Type B pancreatic cell (in vitro differentiated cells): ENCODE measurements around the gene CCDC12. TPM values are rescaled to one million over a fixed set of nuclear protein-coding genes. Genes with fewer than 3 reads are reported as not detected.

Experiments used
- DNase-seq: peaks from one replicate; pipeline ENCODE4 v3.0.0; 2021; ENCODE audit warnings: mixed read lengths; ENCODE audit not compliant: unreplicated experiment; ENCODE audit errors: extremely low spot score
- H3K27ac Mint-ChIP-seq: 2 replicates; pipeline ENCODE4 v1.8.0; 2021; ENCODE audit warnings: mild to moderate bottlenecking, mixed read lengths
- H3K27me3 Mint-ChIP-seq: 2 replicates; pipeline ENCODE4 v1.8.0; 2021; ENCODE audit warnings: mixed read lengths
- H3K36me3 Mint-ChIP-seq: 2 replicates; pipeline ENCODE4 v1.8.0; 2021; ENCODE audit warnings: mixed read lengths
- H3K4me1 Mint-ChIP-seq: one replicate; pipeline ENCODE4 v1.8.0; 2021; ENCODE audit warnings: mixed read lengths; ENCODE audit not compliant: unreplicated experiment
- H3K4me3 Mint-ChIP-seq: 2 replicates; pipeline ENCODE4 v1.8.0; 2021; ENCODE audit warnings: mild to moderate bottlenecking, mixed read lengths
- H3K9me3 Mint-ChIP-seq: 2 replicates; pipeline ENCODE4 v1.8.0; 2021; ENCODE audit warnings: mixed read lengths
- long read RNA-seq: library from polyadenylated mRNA; unstranded; transcript quantifications from one replicate; pipeline ENCODE4 v2.0.0, GENCODE V29; 2020
- total RNA-seq: library from RNA; stranded (reverse); gene quantifications from 2 replicates; pipeline ENCODE4 v1.2.1, GENCODE V29; 2021; ENCODE audit warnings: low replicate concordance
- TF ChIP-seq, protein P1 (sequence below): fragments of 200-600 bp; sonication (generic); conservative IDR thresholded peaks from 2 replicates; pipeline ENCODE4 v1.5.0; 2021; ENCODE audit warnings: antibody characterized with exemption, mild to moderate bottlenecking

Gene CCDC12
- 46.7 and 49.7 TPM in 2 replicates for total RNA-seq
- long read RNA-seq, partial matches to known transcripts, result 12 of 20 reads
- long read RNA-seq, other reads (novel, unspliced or antisense), result 7 of 20 reads

GRCh38 chr3:46976326-46977190, at the start of gene CCDC12:
CCDC12 (minus strand) TSS chr3:46976745; CDS start chr3:46976732, 13 bp downstream.
- H3K4me3 Mint-ChIP-seq, result peak within 1 kb of the TSS; percentile 99
- no peaks in the 10 kb centered on the region for H3K9me3 Mint-ChIP-seq
- H3K27me3 Mint-ChIP-seq, result no peaks in the 10 kb centered on the region
- H3K27ac Mint-ChIP-seq, result peak within 1 kb of the TSS; percentile 99
- TF ChIP-seq, protein P1, sequence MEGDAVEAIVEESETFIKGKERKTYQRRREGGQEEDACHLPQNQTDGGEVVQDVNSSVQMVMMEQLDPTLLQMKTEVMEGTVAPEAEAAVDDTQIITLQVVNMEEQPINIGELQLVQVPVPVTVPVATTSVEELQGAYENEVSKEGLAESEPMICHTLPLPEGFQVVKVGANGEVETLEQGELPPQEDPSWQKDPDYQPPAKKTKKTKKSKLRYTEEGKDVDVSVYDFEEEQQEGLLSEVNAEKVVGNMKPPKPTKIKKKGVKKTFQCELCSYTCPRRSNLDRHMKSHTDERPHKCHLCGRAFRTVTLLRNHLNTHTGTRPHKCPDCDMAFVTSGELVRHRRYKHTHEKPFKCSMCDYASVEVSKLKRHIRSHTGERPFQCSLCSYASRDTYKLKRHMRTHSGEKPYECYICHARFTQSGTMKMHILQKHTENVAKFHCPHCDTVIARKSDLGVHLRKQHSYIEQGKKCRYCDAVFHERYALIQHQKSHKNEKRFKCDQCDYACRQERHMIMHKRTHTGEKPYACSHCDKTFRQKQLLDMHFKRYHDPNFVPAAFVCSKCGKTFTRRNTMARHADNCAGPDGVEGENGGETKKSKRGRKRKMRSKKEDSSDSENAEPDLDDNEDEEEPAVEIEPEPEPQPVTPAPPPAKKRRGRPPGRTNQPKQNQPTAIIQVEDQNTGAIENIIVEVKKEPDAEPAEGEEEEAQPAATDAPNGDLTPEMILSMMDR, result no peak
- H3K4me1 Mint-ChIP-seq, result peaks cover 28% of the 10 kb centered on the region
- DNase-seq, result peak; percentile 92
- H3K36me3 Mint-ChIP-seq, result peaks cover 11% of the 10 kb centered on the region

- TF ChIP-seq, protein P1, result no peak
- Mint-ChIP-seq H3K36me3 (peaks cover 20% of the 10 kb centered on the region), H3K4me1 (peaks cover 12% of the 10 kb centered on the region), H3K4me3 (no peak overlapping the region), H3K27me3 (no peaks in the 10 kb centered on the region), H3K9me3 (no peaks in the 10 kb centered on the region), H3K27ac (peak overlapping the region; percentile 1)
- DNase-seq, result no peak
These were observed 48.4 kb upstream of the CCDC12 start for GRCh38 chr3:47024932-47025331.

- TF ChIP-seq, protein P1, result no peak
- no peaks in the 10 kb centered on the region for H3K9me3 Mint-ChIP-seq
- H3K4me3 Mint-ChIP-seq, result no peak overlapping the region
- peak overlapping the region; percentile 80 for H3K27ac Mint-ChIP-seq
- H3K27me3 Mint-ChIP-seq, result no peaks in the 10 kb centered on the region
- peaks cover 27% of the 10 kb centered on the region for H3K36me3 Mint-ChIP-seq
- no peak for DNase-seq
- H3K4me1 Mint-ChIP-seq, result peaks cover 7% of the 10 kb centered on the region
These were observed 46.1 kb upstream of the CCDC12 start for GRCh38 chr3:47022641-47023071.

GRCh38 chr3:47020311-47020710, 43.8 kb upstream of the CCDC12 start:
- Mint-ChIP-seq H3K4me1 (peaks cover 5% of the 10 kb centered on the region), H3K36me3 (peaks cover 26% of the 10 kb centered on the region), H3K27me3 (no peaks in the 10 kb centered on the region), H3K9me3 (no peaks in the 10 kb centered on the region), H3K27ac (no peak overlapping the region), H3K4me3 (no peak overlapping the region)
- DNase-seq, result no peak
- TF ChIP-seq, protein P1, result no peak

- Mint-ChIP-seq H3K27ac (no peak overlapping the region), H3K36me3 (peaks cover 28% of the 10 kb centered on the region), H3K27me3 (no peaks in the 10 kb centered on the region), H3K9me3 (no peaks in the 10 kb centered on the region), H3K4me1 (no peaks in the 10 kb centered on the region), H3K4me3 (no peak overlapping the region)
- no peak for DNase-seq
- TF ChIP-seq, protein P1, result no peak
These were observed 42.7 kb upstream of the CCDC12 start for GRCh38 chr3:47019201-47019600.
